AG09319 (cell line): ENCODE data around the gene SGPL1.

Experiments
- DNase-seq: peaks from one replicate; pipeline ENCODE4 v3.0.0-alpha.2; 2010; ENCODE audit warnings: low read depth; ENCODE audit errors: extremely low read depth
- CTCF ChIP-seq: IDR thresholded peaks from 2 replicates; pipeline ENCODE4 v1.5.1; 2011; ENCODE audit warnings: low read depth, mild to moderate bottlenecking, inconsistent platforms, low read length, moderate library complexity

SGPL1 gene

DNA sequence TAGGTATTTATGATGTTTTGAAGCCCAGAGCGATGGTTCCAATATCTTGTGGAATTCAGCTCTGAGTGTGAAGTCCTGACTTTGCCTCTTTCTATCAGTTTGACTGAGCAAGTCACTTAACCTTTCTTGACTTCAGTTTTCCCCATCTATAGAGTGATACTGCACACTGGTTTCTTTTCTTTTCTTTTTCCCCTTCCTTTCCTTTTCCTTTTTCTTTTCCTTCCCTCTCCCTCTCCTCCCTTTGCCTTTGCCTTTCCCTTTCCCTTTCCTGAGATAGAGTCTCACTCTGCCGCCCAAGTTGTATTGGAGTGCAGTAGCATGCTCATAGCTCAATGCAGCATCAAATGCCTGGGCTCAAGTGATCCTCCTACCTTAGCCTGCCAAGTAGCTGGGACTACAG is 20.6 kb downstream of the SGPL1 start:
- TF ChIP-seq CTCF, result no peak
- DNase-seq, result no peak

- TF ChIP-seq CTCF, result no peak
- DNase-seq, result no peak
Observed at GRCh38 chr10:70837660-70838059, 21.9 kb downstream of the SGPL1 start.

- DNase-seq, result no peak
- no peak for TF ChIP-seq CTCF
Observed at GRCh38 chr10:70838270-70838805, 22.6 kb downstream of the SGPL1 start.

DNA sequence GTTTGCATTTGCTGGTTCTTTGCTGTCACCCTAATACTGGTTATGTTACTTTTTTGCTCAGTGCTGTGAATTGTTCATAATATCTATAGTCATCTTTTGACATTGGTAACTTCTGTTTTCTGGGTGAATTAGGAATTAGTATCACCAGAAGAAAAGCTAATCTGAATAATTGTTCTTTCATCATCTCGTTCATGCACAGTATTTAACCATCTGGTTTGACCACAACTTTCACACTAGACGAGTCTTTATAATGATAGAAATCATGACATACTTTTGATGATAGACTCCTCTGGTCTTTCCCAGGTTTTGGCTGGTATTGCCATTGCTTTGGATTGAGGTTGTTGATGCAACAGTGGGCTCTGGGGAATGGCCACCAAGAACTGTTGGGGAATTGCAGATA is 25.1 kb downstream of the SGPL1 start:
- TF ChIP-seq CTCF, result no peak
- DNase-seq, result no peak

- no peak for DNase-seq
- TF ChIP-seq CTCF, result no peak
Observed at GRCh38 chr10:70843333-70843732, 27.6 kb downstream of the SGPL1 start.

DNA sequence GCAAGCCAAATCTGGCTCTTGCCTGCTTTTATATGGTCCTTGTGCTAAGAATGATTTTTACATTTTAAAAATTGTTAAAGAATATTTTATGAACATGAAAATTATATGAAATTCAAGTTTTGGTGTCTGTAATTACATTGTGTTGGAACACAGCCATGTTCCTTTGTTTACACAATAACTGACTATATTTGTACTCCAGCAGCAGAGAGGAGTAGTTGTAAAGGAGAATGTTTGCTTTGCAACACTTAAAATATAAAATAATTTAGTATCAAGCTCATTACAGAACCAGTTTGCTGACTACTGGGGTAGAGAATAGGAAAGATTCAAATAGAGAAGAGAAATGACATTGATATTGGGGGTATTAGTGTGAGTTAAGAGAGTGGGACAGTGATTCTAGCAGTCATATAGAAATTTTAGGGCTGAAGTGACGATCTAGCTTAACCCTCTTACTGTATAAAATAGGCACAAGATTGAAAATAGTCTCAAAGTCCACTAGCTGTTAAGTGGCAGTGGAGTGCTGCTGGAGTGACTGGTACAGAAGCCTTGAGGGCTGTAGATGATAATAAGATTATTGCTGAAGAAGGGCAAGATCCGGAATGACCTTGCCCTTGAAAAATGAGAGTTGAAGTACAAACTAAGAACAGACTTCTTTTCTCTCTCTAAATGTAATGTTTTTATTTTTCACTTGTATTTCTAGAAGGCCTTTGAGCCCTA is 28.2 kb downstream of the SGPL1 start:
- TF ChIP-seq CTCF, result no peak
- no peak for DNase-seq

DNA sequence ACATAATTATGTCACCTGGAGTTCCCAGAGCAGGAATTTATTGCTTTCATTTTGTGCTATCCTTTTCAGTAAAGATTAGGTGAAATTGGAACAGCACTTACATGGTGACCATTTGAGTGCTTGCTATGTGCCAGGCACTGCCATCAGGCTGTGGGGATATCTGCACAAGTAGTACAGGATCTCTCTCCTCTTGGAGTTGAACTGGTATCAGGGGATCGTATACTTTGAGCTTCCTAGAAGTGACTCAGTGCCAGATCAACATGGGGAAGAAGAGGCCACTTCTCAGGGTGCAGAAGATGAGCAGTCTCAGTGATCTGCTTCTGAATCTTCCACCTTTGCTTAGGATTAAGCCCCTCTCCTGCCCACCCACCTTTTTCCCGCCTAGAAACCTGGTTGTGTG is 29.5 kb downstream of the SGPL1 start:
- TF ChIP-seq CTCF, result no peak
- no peak for DNase-seq
